GM12801 (cell line): ENCODE measurements around the gene GAREM1.

ENCODE experiments used
- TF ChIP-seq, protein P1 (sequence below): IDR thresholded peaks from one replicate; pipeline ENCODE4 v1.5.1; 2011; ENCODE audit warnings: control low read depth; ENCODE audit not compliant: insufficient read length; ENCODE audit errors: extremely low read depth

GAREM1 gene

DNA sequence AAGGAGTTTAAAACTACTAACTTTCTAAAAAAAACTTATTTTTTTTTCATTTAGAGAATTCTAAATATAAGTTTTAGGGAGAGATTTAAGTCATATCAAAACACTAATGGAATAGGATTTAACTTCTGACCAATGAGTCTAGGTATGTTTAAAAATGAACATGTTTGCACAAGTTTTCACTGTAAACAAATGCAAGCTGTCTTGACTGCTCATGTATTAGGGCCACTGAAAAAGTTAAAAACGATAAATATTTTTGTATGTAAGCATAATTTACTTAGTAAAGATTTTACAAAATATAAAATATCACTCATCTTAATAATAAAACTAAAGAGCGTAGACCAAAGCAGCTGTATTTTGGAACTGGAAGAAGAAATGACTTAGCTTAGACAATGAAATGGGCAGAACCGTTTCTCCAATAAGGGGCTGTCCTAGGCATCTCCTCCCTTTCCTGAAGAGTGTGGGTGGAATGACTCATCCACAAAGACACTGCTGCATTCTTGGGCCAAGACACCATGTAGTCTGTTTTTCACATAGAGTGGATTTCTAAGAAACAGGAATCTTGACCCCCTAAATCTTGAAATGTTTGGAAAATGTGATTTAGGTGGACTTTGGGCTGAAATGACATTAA lies 162.1 kb downstream of the GAREM1 start:
- TF ChIP-seq, protein P1, sequence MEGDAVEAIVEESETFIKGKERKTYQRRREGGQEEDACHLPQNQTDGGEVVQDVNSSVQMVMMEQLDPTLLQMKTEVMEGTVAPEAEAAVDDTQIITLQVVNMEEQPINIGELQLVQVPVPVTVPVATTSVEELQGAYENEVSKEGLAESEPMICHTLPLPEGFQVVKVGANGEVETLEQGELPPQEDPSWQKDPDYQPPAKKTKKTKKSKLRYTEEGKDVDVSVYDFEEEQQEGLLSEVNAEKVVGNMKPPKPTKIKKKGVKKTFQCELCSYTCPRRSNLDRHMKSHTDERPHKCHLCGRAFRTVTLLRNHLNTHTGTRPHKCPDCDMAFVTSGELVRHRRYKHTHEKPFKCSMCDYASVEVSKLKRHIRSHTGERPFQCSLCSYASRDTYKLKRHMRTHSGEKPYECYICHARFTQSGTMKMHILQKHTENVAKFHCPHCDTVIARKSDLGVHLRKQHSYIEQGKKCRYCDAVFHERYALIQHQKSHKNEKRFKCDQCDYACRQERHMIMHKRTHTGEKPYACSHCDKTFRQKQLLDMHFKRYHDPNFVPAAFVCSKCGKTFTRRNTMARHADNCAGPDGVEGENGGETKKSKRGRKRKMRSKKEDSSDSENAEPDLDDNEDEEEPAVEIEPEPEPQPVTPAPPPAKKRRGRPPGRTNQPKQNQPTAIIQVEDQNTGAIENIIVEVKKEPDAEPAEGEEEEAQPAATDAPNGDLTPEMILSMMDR = no peak

DNA sequence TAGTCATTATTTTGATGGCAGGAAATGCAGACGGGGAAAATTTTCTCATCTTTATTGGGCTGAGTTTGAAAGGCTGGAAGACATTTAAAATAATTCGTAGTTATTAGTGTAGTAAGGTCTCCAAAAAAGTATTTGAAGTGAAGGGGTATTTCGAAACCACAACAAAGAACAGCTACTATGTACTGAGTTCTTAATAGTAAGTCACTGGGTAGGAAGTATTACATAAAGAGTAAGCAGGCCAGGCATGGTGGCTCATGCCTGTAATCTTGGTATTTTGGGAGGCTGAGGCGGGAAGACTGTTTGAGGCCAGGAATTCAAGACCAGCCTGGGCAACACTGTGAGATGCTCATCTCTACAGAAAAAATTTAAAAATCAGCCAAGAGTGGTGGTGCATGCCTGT lies 167.3 kb downstream of the GAREM1 start:
- TF ChIP-seq, protein P1 = no peak

DNA sequence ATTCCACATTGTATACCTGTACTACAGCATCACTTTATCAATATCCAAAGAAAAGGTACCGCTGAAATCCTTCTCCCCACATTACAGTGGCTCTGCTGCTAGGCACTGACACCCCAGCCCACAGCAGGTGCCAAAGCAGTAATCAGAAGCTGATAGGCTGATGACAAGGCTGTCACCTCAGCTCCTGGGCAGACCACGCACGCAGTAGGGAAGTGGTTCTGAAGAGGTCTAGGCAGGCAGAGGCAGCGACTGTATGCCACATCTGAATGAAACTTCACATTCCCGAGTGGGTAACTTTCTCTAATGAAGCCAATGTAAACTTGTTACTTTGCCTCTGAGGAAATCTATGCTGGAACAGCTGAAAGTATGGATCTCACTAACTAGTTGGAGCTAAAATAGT lies 167.9 kb downstream of the GAREM1 start:
- TF ChIP-seq, protein P1 = no peak

DNA sequence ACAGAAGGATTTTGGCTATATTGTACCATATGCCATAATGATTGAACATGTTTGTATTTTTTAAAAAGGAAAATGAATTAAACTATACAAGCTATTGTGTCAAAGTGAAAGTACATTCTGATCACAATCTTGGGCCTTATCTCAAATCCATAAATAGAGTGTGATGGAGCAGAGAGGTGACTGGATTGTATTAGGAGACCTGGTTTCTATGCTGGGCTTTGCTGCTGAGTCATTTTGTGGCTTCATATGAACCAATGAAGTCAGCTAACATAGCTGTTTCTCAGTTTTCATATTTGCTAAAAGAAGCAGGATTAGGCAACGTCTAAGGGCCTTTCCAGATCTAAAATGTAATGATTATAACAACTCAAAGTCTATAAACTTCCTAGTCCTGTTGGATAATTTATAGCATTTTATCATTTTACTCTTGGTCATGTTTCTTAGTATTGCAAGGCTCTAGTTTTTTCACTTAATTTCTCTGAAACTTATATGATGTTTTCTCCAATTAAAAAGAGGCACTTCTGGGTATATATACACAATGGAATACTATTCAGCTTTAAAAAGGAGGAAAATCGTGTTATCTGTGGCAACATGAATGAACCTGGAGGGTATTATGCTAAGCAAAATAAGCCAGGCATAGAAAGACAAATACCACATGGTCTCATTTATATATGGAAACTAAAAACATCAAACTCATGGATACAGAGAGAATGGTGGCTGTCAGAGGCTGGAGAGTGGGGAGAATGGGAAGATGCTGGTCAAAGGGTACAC lies 168.5 kb downstream of the GAREM1 start:
- TF ChIP-seq, protein P1 = no peak

DNA sequence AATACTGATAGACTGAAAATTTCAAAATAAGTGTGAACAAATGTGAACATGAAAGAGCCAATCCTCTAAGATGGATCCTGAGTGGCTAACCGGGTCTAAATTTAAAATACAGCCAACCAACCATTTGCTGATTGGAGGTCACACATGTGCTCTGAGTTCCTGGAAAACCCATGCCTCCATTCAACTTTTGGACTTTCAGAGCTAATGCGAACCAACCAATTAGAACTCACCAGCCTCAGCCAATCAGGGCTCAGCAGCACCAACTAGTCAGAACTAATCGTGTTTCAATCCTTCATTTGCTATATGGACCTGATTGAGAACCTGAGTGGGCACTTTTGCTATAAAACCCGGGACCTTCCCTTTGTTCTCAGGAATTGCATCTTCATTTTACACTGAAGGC lies 169.3 kb downstream of the GAREM1 start:
- TF ChIP-seq, protein P1 = no peak

DNA sequence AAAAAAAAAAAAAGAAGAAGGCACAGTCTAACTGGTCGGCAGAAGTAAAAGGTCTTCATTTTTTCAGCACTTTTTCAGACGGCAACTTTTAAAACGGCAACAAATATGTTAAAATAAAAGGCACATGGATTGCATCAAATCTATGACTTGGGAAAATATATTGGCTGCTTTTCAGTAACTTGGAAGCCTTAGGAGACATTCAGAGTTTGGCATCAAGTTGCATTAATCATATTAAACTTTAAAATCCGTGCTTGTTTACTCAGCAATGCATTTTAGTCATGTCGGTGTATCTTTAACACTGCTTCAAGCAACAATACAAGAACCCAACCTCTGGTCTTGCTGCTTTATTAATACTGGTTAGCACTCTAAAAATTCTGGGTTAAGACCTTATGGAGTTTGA lies 169.8 kb downstream of the GAREM1 start:
- TF ChIP-seq, protein P1 = no peak

GRCh38 chr18:32299484-32299883 lies 171.2 kb downstream of the GAREM1 start:
- TF ChIP-seq, protein P1 = no peak
